ENCODE measurements around the gene INSYN2A. TPM values are rescaled to one million over a fixed set of nuclear protein-coding genes. Genes with fewer than 3 reads are reported as not detected.
A peak's percentile ranks its signal among the peaks of the same experiment; 100 is the strongest.

The INSYN2A gene
- total and polyA plus RNA-seq, 2 of the 13 experiments (the other 11 are each of a cell fraction or from before 2014, with no cell fraction given): not detected

DNA sequence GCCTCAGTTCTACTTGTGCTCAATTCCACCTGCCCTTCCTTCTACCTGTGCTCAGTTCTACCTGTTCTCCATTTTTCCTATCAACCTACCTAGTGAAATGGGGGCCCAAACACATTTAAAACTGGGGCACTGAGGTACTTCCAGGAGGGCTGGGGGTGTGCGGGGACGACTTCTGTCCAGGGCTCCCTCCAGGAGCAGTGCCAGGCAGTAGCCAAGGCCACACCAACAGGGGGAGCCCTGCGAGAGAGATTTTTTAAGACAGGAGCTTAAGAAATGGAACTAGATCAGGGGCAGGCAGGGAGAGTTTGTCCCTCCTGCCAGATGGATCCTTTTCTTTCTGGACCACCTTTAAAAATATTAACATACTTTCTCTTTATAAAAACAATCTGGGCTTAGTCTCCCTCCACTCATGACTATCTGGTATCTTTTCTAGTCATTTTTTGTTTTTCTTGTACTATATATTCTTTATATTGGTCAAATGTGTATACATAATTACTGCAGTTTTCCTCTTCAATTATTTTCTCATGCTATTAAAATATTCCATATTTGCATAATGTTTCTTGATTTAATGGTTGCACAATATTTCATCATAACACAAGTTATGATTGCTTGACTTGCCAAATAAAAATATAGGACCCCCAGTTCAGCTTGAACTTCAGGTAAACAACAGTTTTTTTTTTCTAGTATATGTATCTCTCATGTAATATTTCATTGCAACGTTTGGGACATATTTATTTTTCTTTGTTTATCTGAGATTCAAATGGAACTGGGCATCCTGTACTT lies 47.3 kb upstream of the INSYN2A start (continued):
- TF ChIP-seq, protein P1, sequence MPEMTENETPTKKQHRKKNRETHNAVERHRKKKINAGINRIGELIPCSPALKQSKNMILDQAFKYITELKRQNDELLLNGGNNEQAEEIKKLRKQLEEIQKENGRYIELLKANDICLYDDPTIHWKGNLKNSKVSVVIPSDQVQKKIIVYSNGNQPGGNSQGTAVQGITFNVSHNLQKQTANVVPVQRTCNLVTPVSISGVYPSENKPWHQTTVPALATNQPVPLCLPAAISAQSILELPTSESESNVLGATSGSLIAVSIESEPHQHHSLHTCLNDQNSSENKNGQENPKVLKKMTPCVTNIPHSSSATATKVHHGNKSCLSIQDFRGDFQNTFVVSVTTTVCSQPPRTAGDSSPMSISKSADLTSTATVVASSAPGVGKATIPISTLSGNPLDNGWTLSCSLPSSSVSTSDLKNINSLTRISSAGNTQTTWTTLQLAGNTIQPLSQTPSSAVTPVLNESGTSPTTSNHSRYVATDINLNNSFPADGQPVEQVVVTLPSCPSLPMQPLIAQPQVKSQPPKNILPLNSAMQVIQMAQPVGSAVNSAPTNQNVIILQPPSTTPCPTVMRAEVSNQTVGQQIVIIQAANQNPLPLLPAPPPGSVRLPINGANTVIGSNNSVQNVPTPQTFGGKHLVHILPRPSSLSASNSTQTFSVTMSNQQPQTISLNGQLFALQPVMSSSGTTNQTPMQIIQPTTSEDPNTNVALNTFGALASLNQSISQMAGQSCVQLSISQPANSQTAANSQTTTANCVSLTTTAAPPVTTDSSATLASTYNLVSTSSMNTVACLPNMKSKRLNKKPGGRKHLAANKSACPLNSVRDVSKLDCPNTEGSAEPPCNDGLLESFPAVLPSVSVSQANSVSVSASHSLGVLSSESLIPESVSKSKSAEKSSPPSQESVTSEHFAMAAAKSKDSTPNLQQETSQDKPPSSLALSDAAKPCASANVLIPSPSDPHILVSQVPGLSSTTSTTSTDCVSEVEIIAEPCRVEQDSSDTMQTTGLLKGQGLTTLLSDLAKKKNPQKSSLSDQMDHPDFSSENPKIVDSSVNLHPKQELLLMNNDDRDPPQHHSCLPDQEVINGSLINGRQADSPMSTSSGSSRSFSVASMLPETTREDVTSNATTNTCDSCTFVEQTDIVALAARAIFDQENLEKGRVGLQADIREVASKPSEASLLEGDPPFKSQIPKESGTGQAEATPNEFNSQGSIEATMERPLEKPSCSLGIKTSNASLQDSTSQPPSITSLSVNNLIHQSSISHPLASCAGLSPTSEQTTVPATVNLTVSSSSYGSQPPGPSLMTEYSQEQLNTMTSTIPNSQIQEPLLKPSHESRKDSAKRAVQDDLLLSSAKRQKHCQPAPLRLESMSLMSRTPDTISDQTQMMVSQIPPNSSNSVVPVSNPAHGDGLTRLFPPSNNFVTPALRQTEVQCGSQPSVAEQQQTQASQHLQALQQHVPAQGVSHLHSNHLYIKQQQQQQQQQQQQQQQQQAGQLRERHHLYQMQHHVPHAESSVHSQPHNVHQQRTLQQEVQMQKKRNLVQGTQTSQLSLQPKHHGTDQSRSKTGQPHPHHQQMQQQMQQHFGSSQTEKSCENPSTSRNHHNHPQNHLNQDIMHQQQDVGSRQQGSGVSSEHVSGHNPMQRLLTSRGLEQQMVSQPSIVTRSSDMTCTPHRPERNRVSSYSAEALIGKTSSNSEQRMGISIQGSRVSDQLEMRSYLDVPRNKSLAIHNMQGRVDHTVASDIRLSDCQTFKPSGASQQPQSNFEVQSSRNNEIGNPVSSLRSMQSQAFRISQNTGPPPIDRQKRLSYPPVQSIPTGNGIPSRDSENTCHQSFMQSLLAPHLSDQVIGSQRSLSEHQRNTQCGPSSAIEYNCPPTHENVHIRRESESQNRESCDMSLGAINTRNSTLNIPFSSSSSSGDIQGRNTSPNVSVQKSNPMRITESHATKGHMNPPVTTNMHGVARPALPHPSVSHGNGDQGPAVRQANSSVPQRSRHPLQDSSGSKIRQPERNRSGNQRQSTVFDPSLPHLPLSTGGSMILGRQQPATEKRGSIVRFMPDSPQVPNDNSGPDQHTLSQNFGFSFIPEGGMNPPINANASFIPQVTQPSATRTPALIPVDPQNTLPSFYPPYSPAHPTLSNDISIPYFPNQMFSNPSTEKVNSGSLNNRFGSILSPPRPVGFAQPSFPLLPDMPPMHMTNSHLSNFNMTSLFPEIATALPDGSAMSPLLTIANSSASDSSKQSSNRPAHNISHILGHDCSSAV (CRISPR knock-in tag; IDR thresholded peaks at IDR 0.05; ENCODE audit: borderline replicate concordance): no peak
- TF ChIP-seq CHCHD3 (CRISPR knock-in tag; IDR thresholded peaks at IDR 0.05) (no peak), SMC3 (IDR thresholded peaks at IDR 0.05; ENCODE audit: low read length) (peak; percentile 77), KMT2B (CRISPR knock-in tag; IDR thresholded peaks at IDR 0.05) (no peak), ZNF292 (CRISPR knock-in tag; IDR thresholded peaks at IDR 0.05; ENCODE audit: borderline replicate concordance, low read depth) (no peak), ARHGAP35 (CRISPR knock-in tag; IDR thresholded peaks at IDR 0.05; ENCODE audit: borderline replicate concordance) (no peak), BHLHE40 (IDR thresholded peaks at IDR 0.05; ENCODE audit: low read length) (no peak), NCOA1 (CRISPR knock-in tag; IDR thresholded peaks at IDR 0.05) (no peak), ZKSCAN5 (CRISPR knock-in tag; IDR thresholded peaks at IDR 0.05) (no peak), KDM5B (CRISPR knock-in tag; IDR thresholded peaks at IDR 0.05; ENCODE audit: borderline replicate concordance) (no peak), ATF7 (IDR thresholded peaks at IDR 0.05) (peak; percentile 6; the same call in 1 of the 2 replicates), ATF7 (CRISPR knock-in tag; IDR thresholded peaks at IDR 0.05) (no peak), ZNF660 (CRISPR knock-in tag; IDR thresholded peaks at IDR 0.05; ENCODE audit: borderline replicate concordance, low read depth) (no peak), ZNF354B (CRISPR knock-in tag; IDR thresholded peaks at IDR 0.05) (no peak), ZNF430 (CRISPR knock-in tag; IDR thresholded peaks at IDR 0.05) (no peak), CEBPB (IDR thresholded peaks at IDR 0.05; ENCODE audit: borderline replicate concordance, low read depth, low read length) (peak; percentile 74; the same call in 1 of the 2 replicates), STAG1 (CRISPR knock-in tag; IDR thresholded peaks at IDR 0.05) (peak; percentile 75)
- TF ChIP-seq, protein P2, sequence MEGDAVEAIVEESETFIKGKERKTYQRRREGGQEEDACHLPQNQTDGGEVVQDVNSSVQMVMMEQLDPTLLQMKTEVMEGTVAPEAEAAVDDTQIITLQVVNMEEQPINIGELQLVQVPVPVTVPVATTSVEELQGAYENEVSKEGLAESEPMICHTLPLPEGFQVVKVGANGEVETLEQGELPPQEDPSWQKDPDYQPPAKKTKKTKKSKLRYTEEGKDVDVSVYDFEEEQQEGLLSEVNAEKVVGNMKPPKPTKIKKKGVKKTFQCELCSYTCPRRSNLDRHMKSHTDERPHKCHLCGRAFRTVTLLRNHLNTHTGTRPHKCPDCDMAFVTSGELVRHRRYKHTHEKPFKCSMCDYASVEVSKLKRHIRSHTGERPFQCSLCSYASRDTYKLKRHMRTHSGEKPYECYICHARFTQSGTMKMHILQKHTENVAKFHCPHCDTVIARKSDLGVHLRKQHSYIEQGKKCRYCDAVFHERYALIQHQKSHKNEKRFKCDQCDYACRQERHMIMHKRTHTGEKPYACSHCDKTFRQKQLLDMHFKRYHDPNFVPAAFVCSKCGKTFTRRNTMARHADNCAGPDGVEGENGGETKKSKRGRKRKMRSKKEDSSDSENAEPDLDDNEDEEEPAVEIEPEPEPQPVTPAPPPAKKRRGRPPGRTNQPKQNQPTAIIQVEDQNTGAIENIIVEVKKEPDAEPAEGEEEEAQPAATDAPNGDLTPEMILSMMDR (CRISPR knock-in tag; IDR thresholded peaks at IDR 0.05): peak; percentile 72
- TF ChIP-seq, protein P3, sequence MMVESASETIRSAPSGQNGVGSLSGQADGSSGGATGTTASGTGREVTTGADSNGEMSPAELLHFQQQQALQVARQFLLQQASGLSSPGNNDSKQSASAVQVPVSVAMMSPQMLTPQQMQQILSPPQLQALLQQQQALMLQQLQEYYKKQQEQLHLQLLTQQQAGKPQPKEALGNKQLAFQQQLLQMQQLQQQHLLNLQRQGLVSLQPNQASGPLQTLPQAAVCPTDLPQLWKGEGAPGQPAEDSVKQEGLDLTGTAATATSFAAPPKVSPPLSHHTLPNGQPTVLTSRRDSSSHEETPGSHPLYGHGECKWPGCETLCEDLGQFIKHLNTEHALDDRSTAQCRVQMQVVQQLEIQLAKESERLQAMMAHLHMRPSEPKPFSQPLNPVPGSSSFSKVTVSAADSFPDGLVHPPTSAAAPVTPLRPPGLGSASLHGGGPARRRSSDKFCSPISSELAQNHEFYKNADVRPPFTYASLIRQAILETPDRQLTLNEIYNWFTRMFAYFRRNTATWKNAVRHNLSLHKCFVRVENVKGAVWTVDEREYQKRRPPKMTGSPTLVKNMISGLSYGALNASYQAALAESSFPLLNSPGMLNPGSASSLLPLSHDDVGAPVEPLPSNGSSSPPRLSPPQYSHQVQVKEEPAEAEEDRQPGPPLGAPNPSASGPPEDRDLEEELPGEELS (CRISPR knock-in tag; IDR thresholded peaks at IDR 0.05): no peak

All from HepG2 (cell line).